GM18870 (cell line): ENCODE measurements around the gene OR1J2.
"Not testable (repeated sequence)": the region's sequence is repeated elsewhere in the genome, so short reads cannot be mapped to it uniquely, and the experiment has no call there.

Experiments used
- ATAC-seq: cut with Tn5 transposase; IDR thresholded peaks from one replicate; pipeline ENCODE4 v1.9.1; 2021; ENCODE audit warnings: moderate library complexity; ENCODE audit not compliant: unreplicated experiment

The OR1J2 gene, protein sequence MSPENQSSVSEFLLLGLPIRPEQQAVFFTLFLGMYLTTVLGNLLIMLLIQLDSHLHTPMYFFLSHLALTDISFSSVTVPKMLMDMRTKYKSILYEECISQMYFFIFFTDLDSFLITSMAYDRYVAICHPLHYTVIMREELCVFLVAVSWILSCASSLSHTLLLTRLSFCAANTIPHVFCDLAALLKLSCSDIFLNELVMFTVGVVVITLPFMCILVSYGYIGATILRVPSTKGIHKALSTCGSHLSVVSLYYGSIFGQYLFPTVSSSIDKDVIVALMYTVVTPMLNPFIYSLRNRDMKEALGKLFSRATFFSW

DNA sequence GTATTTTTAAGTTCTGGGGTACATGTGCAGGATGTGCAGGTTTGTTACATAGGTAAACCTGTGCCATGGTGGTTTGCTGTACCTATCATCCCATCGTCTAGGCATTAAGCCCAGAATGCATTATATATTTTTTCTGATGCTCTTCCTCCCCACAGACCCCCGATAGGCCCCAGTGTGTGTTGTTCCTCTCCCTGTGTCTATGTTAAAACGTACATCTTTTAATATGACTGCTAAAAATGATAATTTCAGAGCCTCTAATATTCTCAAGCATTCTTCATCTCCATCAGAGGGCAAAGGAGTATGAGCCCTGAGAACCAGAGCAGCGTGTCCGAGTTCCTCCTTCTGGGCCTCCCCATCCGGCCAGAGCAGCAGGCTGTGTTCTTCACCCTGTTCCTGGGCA lies at the start of gene OR1J2:
Gene OR1J2 (plus strand): TSS at position 301 of the 400 bp plus-strand sequence. CDS start 0 bp downstream, at position 301.
- ATAC-seq = no peak

DNA sequence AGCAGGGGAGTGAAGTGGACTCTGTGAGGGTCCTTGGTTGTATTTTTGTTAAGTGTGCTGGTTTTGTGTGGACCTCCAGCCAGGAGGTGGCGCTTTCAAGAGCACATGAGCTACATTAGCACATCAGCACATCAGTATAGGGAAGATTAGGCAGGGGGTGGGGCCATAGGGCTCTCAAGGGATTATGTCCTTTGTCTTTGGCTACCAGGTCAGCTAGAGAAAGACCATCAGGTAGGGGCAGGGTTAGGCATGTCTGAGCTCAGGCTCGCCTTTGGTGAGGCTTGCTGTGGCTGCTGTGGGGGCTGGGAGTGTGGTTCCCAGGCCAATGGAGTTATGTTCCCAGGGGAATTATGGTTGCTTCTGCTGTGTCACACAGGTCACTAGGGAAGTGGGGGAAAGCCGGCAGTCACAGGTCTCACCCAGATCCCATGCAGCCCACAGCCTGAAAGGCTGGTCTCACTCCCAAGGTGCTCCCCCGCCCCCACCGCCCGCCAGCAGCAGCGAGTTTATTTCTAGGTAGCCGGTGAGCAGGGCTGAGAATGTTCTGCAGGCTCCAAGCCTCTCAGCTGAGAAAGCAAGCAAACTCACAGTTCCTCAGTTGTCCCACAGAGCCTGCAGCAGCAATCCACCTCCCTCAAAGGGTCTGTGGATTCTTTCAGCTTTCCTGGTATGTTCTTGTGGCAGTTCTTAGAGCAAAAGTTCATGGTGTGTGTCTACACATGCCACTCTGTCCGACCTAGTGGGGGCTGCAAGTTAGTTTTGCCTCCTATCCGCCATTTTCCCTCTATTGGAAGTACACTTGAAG lies 46.6 kb upstream of the OR1J2 start:
- ATAC-seq = no peak

DNA sequence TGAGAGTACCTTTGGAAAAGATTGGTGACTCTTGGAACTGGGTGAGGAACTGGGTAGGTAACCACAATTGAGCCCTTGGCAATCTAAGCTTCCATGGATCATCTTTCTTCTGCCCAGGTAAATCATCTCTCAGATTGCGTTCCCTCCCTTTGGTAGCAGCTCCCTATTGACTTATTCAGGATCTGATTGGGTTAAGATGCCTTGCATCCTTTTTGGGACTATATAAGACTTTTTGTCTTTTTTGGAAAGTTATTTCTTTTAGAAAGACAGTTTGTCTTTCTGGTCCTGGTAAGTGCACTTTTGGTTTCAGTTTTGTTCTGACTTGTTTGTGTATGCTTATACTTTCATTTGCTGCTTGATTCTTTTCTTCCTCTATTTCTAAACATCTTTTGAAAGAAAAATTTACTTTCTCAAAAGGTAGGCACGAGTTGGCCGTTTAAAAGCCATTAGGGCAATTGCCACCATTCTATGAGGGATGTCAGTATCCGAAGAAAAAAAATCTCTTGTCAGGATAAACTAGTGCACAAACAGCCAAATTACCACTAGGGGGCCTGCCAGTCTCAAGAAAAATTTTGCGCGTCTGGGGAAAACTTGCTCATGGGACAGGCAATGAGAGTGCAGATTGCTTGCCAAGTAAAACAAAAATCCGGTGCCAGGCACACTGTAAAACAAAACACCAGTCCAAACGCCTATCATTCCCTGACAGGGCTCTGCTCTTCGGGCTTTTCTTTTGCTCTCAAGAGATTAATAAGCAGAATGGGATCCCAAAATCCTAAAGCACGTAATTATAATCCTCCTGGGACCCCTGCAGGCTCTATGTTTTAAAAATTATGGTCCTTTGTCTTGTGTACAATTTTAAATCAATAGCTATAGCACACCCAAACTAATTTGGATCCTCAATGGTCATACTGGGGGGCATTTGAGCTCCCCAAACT lies 45.7 kb upstream of the OR1J2 start:
- peak; percentile 55 for ATAC-seq

DNA sequence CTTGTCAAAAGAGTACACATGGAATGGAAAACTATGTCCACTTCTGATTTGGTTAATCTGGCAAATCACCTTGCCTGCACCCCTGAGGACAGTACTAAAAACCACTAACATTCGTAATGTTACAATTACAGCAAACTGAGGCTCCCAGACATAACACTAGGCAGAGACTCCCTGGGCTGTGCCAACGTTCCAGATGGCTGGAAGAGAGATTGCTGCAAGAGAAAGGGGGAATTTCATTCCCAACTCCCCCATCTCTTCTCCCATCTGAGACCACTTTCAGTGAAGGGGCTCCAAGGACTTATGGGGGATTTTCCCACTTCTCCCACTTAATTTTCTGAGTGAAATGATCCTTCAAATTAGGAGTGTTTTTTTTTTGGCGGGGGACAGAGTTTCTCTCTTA lies 44.1 kb upstream of the OR1J2 start:
- ATAC-seq = no peak

DNA sequence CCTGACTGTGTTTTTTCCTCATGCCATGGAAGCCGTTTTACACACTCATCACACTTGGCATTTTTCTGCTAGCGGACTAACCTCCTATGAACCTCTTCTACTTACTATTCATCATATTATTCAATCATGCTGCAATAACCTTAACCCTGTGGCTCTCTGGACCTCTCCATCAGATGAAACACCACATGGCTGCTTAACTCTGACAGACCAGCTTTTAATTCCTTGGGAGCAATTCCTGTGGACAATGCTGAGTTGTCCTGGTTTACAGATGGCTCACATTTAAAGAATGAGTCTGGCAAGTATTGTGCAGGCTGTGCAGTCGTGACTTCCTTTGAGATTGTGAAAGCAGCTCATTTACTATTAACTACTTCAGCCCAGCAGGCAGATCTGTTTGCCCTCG lies 41.9 kb upstream of the OR1J2 start:
- no peak for ATAC-seq

DNA sequence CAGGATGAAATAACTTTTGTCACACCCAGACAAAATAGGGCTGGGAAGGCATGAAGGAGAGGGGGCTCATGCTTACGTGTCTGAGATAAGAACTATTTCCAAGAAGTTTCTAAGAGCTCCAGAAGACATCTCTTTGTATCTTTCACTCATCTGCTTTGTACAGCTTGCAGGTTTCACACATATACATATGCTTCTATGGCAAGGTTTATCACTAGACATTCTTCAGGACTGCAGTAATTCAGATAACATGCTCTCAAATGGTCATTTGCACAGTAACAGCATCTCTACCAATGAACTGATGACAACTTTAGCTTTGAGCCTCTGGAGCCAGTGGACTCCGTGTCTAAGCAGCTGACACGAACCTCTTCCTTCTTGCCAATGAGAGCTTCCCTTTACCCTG lies 36.0 kb upstream of the OR1J2 start:
- no peak for ATAC-seq

DNA sequence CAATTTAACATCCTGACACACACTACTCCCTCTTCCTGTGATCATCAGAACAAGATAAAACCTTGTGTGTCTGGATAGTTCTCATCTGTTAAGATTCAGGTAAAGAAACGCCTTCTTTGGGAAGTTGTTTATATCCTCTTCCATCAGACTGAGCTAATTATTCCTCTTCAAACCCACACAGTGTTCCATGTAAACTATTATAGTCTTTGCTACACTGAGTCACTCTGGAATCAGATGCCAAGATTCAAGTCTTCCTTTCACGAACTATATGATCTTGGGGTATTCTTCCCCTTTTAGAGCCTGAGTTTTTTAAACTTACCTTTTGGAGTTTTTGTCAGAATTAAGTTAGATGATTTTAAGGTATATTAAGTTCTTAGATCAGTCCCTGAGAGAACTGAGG lies 34.9 kb upstream of the OR1J2 start:
- no peak for ATAC-seq

DNA sequence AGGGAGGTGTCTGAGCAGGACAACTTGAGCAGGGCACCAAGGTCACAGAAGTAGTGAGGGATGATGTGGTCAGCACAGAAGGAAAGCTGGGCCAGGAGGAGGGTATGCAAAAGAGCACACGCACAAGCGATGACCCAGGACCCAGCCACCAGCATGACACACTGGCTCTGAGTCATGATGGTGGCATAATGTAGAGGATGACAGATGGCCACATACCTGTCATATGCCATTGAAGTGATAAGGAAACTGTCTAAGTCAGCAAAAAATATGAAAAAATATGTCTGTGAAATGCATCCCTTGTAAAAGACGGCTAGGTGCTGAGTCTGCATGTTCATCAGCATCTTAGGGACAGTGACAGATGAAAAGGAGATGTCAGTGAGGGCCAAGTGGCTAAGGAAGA lies 33.3 kb upstream of the OR1J2 start:
- ATAC-seq = no peak

DNA sequence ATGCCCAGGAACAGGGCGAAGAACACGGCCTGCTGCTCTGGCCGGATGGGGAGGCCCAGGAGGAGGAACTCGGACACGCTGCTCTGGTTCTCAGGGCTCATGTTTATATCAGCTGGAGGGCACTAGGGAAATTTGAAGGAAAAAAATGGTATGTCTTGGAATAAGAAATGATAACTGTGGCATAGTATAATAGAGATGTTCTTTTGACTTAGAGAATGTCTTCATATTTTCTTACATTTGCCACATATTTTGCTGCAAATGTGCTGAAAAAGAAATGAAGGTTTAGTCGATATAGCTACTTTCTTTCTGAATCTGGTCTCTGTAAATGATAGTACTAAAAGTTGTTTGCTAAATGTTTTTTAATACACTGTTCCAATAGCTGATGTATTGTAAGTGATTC lies 32.8 kb upstream of the OR1J2 start, which contains the start of gene OR1J1:
Gene OR1J1 (minus strand): TSS at position 101 of the 400 bp plus-strand sequence. CDS start 0 bp downstream, at position 101.
- no peak for ATAC-seq

DNA sequence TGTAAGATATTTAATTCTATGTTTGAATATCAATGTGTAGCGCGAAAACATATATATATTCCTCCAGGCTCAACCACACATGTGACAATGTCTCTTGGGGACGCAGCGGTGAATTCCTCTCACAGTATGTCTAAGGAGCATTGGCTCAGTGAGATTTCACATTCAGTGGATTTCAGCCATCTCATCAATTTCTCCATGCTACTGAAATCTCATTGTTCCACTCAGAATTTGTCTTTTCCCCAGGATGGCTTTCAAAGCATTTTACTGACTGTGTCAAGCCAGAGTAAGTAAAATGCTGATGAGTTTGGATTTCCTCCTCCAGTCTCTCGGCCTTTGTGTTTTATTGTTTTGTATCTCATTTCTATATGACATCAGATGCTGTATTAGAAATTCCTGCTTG lies 31.5 kb upstream of the OR1J2 start:
- ATAC-seq = no peak

DNA sequence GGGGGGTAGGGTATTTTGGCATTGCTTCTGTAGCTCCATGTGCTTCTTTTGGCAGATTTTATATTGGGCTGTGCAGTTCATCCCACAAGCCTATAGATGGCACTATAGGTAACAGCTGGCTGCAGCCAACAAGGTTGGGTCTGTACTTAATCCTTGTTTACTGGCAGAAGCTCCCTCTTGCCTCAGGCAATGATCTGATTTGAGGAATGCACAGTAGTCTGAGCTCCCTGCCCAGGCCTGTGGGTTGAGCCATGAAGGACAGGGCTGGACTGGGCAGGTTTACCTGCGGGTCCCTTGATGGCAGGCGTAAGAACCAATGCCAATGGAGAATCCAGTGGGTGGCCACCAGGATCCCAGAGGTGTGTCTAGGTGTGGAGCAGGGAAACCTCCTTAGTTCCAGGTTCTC lies 11.7 kb upstream of the OR1J2 start:
- ATAC-seq = no peak

DNA sequence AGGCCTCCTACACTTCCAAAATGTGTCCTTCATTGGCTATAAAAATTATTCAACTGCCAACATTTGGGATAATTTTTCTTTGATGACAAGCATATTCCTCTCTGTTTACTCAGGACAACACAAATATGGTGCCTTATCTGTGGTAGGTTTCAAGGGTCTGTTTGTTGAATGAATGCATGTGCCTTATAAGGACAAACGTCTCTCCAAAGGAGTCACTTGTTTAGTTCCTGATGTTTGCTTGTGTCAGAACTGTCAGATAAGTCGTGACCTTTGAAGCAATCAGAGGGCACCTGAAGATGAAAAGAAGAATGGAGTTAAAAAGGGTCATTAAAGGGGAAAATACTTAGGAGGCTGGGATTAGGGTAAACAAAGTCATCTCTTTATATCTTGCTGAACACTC lies 3.6 kb upstream of the OR1J2 start:
- ATAC-seq = no peak

DNA sequence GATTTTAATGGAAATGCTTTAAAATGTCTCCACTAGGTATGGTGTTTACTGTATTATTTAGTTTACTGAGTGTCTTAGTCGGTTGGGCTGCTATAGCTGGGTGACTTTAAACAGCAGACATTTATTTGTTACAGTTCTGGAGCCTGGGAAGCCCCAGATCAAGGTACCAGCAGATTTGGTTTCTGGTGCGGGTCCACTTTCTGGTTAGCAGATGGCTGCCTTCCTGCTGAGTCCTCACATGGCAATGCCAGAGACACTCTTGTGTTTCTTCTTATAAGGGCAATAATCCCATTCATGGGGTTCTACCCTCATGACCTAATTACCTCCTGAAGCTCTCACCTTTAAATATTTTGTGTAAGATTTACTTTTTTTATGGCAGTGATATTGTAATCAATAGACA lies 7.6 kb downstream of the OR1J2 start:
- ATAC-seq = no peak

DNA sequence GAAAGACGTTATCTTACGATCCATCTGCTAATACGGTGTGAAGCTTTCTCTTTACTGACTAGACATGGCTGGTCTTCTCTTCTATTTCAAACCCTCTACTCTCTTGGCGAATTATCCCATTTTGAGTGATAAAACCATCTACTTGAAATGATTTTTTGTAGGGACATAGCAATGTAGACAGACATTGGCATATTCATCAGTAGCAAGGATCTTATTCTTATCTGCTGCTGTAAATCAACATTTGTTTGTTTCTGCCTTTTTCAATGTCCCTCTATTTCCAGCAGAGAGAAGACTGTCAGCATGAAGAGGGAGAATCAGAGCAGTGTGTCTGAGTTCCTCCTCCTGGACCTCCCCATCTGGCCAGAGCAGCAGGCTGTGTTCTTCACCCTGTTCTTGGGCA lies 8.2 kb downstream of the OR1J2 start, which contains the start of gene OR1J4:
Gene OR1J4 (plus strand): TSS at position 301 of the 400 bp plus-strand sequence. CDS start 0 bp downstream, at position 301.
- ATAC-seq = no peak

DNA sequence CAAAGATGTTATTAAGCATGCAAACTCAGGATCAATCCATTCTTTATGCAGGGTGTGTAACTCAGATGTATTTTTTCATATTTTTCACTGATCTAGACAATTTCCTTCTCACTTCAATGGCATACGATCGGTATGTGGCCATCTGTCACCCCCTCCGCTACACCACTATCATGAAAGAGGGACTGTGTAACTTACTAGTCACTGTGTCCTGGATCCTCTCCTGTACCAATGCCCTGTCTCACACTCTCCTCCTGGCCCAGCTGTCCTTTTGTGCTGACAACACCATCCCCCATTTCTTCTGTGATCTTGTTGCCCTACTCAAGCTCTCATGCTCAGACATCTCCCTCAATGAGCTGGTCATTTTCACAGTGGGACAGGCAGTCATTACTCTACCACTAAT lies 8.8 kb downstream of the OR1J2 start:
- ATAC-seq = no peak

DNA sequence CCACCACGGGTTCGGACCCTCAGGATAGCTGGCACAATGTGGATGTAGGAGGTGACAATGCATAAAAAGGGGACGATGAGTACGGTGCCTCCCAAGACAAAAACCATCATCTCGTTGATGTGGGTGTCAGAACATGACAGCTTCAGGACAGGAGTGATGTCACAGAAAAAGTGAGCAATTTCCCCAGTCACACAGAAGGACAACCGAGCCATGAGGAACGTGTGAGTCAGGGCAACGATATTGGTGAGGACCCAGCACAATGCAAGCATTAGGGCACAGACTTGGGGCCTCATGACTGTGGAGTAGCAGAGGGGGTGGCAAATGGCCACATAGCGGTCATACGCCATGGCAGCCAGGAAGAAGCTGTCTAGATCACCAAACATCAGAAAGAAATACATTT lies 16.0 kb downstream of the OR1J2 start:
- ATAC-seq = no peak

DNA sequence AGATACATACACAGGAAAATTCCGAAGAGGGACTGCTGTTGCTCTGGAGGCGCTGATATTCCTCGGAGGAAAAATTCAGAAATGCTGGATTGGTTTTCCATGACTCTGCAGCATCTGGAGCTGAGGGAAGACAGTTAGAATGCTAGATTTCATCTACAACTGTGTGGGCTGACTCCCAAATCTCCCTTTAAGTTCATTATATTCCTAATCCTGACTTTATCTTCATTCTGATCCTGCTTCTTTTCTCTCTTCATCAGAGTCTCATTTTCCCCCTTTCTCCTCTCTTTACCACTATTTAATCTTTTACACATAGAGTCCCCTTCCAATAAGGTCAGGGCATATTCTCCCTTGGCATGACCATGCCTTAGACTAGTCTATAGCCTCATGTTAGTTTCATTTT lies 16.6 kb downstream of the OR1J2 start, which contains the start of gene OR1N1:
Gene OR1N1 (minus strand): TSS at position 101 of the 400 bp plus-strand sequence. CDS start 0 bp downstream, at position 101.
- no peak for ATAC-seq

DNA sequence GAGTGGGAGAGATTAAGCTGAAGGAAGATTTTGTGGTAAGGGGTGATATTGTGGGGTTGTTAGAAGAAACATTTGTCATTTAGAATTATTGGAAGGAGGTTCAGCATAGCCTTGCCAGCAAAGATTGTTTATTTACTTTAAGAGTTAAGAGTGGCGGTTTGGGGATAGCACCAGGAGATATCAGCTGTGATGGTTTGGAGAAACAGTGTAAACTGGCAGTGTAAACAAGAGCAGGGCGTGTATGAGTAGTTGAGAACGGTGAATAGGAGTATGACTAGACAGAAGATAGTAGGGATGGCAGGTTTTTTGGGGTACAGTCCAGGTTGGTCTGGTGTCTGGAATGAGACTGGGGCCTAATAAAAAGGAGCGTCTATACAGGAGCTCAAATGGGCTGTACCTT lies 20.6 kb downstream of the OR1J2 start:
- ATAC-seq = not testable (repeated sequence)

DNA sequence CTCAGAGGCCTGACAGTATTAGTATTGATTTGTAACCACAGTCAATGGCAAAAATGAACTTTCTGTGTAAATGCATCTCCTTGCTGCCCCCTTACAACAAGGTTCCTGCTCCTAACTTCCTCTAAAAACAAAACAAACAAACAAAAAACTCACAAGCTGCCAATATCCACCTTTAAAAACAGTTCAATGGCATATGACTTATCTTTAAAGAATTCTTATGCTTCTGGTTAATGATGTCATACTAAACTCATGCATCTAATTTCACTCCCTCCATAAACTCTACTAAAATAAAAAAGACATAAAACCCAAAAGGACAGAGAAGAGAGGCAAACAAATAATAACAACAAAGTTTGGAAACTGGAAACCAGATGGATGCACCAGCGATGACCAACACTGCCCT lies 25.5 kb downstream of the OR1J2 start:
- ATAC-seq = no peak

DNA sequence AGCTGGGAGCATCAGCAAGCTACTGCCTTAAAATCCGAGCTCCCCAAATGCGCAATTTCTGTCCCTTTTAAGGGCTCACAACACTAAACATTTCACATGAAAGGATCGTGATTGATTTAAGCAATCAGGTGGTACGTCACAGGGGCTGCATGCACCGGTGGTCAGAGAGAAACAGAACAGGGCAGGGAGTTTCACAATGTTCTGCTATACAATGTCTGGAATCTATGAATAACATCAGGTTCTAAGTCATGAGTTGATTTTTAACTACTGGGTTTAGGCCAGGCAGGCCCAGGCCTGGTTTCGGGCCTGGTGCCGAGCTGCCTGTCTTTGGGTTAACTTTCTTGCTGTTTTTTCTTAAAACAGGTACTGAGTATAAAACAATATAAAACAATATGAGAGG lies 26.5 kb downstream of the OR1J2 start:
- ATAC-seq = not testable (repeated sequence)

DNA sequence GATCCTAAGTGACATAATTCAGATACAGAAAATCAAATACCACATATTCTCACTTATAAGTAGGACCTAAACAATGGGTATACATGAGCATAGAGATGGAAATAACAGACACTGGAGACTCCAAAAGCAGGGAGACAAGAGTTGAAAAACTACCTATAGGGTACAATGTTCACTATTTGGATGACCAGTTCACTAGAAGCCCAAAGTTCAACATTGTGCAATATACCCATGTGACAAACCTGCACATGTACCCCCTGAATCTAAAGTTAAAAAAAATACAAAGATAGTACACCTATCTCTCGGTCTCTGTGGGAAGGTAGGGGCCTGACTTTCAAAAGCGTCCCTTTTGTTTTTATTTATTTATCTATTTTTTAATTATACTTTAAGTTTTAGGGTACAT lies 28.2 kb downstream of the OR1J2 start:
- ATAC-seq = no peak
